NB4 (cell line): ENCODE results near the gene SYTL4.

Source experiments
- DNase-seq: peaks from one replicate; pipeline ENCODE4 v3.0.0; 2010; ENCODE audit warnings: low read depth
- H3K4me3 ChIP-seq: one replicate; pipeline ENCODE4 v1.5.1; 2011; ENCODE audit warnings: mild to moderate bottlenecking, low read depth, low read length, moderate library complexity
- MYC ChIP-seq: IDR thresholded peaks from 2 replicates; pipeline ENCODE4 v1.6.1; 2011; ENCODE audit warnings: low read depth, low read length
- POLR2A ChIP-seq: IDR thresholded peaks from 2 replicates; pipeline ENCODE4 v1.6.1; 2011; ENCODE audit warnings: mild to moderate bottlenecking; ENCODE audit not compliant: insufficient read length; ENCODE audit errors: extremely low read depth
- TF ChIP-seq, protein P1 (sequence below): IDR thresholded peaks from one replicate; pipeline ENCODE4 v1.5.1; 2012; ENCODE audit warnings: low read depth, low read length
- TF ChIP-seq, protein P2 (sequence below): IDR thresholded peaks from 2 replicates; pipeline ENCODE4 v1.6.1; 2011; ENCODE audit warnings: low read depth, low read length

The SYTL4 gene

DNA sequence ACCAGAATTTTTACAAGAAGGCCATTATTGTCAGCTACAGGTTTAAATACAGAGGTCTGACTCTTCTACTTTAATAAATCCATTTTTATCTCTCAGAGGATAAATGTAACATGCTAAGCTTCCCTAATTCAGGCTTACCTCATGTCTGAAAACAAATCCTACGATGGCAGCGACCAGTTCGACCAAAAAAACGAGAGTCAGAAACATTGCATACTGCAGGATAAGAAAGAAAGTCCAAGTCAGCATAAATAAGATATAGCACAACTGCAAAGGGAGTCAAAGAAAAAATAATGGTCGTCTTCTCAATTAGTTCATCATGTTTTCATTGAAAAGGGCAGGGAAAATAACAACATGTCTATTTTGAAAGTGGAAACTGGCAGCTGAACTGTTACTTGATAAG is 96.9 kb downstream of the SYTL4 start:
- TF ChIP-seq POLR2A (no peak), MYC (no peak)
- TF ChIP-seq, protein P1, sequence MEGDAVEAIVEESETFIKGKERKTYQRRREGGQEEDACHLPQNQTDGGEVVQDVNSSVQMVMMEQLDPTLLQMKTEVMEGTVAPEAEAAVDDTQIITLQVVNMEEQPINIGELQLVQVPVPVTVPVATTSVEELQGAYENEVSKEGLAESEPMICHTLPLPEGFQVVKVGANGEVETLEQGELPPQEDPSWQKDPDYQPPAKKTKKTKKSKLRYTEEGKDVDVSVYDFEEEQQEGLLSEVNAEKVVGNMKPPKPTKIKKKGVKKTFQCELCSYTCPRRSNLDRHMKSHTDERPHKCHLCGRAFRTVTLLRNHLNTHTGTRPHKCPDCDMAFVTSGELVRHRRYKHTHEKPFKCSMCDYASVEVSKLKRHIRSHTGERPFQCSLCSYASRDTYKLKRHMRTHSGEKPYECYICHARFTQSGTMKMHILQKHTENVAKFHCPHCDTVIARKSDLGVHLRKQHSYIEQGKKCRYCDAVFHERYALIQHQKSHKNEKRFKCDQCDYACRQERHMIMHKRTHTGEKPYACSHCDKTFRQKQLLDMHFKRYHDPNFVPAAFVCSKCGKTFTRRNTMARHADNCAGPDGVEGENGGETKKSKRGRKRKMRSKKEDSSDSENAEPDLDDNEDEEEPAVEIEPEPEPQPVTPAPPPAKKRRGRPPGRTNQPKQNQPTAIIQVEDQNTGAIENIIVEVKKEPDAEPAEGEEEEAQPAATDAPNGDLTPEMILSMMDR, result no peak
- TF ChIP-seq, protein P2, sequence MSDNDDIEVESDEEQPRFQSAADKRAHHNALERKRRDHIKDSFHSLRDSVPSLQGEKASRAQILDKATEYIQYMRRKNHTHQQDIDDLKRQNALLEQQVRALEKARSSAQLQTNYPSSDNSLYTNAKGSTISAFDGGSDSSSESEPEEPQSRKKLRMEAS, result no peak
- no peak overlapping the region for H3K4me3 ChIP-seq
- DNase-seq, result no peak

DNA sequence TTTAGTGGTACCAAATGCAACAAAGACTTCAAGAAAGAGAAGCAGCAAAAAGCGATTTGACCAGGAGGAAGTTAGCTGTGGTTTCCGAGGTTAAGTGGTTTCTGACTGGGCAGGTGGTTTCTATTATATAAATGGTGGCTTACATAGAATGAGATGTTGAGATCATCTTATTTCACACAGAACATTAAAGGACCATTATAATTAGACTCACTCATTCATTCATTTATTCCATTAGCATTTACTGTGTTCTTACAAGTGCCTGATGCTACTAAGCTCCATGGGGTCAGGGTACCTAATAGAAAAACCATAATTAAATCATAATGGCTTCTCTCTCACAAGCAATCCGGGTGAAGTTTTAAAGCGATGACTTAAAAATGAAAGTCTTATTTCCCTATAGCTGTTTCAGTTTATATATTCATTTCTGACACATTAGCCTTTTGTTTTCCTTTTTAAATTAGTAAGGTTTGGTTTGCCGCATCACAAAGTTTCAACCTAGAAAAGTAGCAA is 105.9 kb downstream of the SYTL4 start:
- TF ChIP-seq, protein P2, result no peak
- TF ChIP-seq, protein P1, result no peak
- TF ChIP-seq MYC, result no peak
- no peak for TF ChIP-seq POLR2A
- DNase-seq, result peak; percentile 48
- no peak overlapping the region for H3K4me3 ChIP-seq
